ENCODE data around the gene AMMECR1L.
"Not testable (repeated sequence)": the region's sequence is repeated elsewhere in the genome, so short reads cannot be mapped to it uniquely, and the experiment has no call there.

The AMMECR1L gene

GRCh38 chr2:127885780-127886592, at the start of gene AMMECR1L:
AMMECR1L (minus strand) TSS chr2:127885956; CDS start chr2:127874234, 11,722 bp downstream.
- in situ Hi-C loops (cut with MboI; ENCODE audit: low sequenced_read_pairs): not testable (repeated sequence)

- in situ Hi-C loops (cut with MboI; ENCODE audit: low sequenced_read_pairs): no loop called here
Measured at GRCh38 chr2:127935337-127935736, 49.6 kb upstream of the AMMECR1L start.

GRCh38 chr2:127932199-127932876, 46.6 kb upstream of the AMMECR1L start:
- in situ Hi-C loops (cut with MboI; ENCODE audit: low sequenced_read_pairs): no loop called here

GRCh38 chr2:127929449-127929848, 43.7 kb upstream of the AMMECR1L start:
- in situ Hi-C loops (cut with MboI; ENCODE audit: low sequenced_read_pairs): no loop called here

GRCh38 chr2:127927384-127927783, 41.6 kb upstream of the AMMECR1L start:
- in situ Hi-C loops (cut with MboI; ENCODE audit: low sequenced_read_pairs): no loop called here

GRCh38 chr2:127917916-127918315, 32.2 kb upstream of the AMMECR1L start:
- in situ Hi-C loops (cut with MboI; ENCODE audit: low sequenced_read_pairs): no loop called here

- in situ Hi-C loops (cut with MboI; ENCODE audit: low sequenced_read_pairs): no loop called here
Measured at GRCh38 chr2:127913808-127914457, 28.2 kb upstream of the AMMECR1L start.

GRCh38 chr2:127911737-127912136, 26.0 kb upstream of the AMMECR1L start:
- in situ Hi-C loops (cut with MboI; ENCODE audit: low sequenced_read_pairs): no loop called here

- in situ Hi-C loops (cut with MboI; ENCODE audit: low sequenced_read_pairs): no loop called here
Measured at GRCh38 chr2:127910415-127910814, 24.7 kb upstream of the AMMECR1L start.

GRCh38 chr2:127909019-127909418, 23.3 kb upstream of the AMMECR1L start:
- in situ Hi-C loops (cut with MboI; ENCODE audit: low sequenced_read_pairs): no loop called here

- in situ Hi-C loops (cut with MboI; ENCODE audit: low sequenced_read_pairs): not testable (repeated sequence)
Measured at GRCh38 chr2:127907733-127908400, 22.1 kb upstream of the AMMECR1L start.

- in situ Hi-C loops (cut with MboI; ENCODE audit: low sequenced_read_pairs): no loop called here
Measured at GRCh38 chr2:127906206-127906926, 20.6 kb upstream of the AMMECR1L start.

- in situ Hi-C loops (cut with MboI; ENCODE audit: low sequenced_read_pairs): no loop called here
Measured at GRCh38 chr2:127901339-127902056, 15.7 kb upstream of the AMMECR1L start.

GRCh38 chr2:127897531-127898211, 11.9 kb upstream of the AMMECR1L start:
- in situ Hi-C loops (cut with MboI; ENCODE audit: low sequenced_read_pairs): no loop called here

GRCh38 chr2:127893494-127893893, 7.7 kb upstream of the AMMECR1L start:
- in situ Hi-C loops (cut with MboI; ENCODE audit: low sequenced_read_pairs): no loop called here

GRCh38 chr2:127893033-127893432, 7.3 kb upstream of the AMMECR1L start:
- in situ Hi-C loops (cut with MboI; ENCODE audit: low sequenced_read_pairs): no loop called here

GRCh38 chr2:127891811-127892210, 6.1 kb upstream of the AMMECR1L start:
- in situ Hi-C loops (cut with MboI; ENCODE audit: low sequenced_read_pairs): no loop called here

GRCh38 chr2:127890756-127891155, 5.0 kb upstream of the AMMECR1L start:
- in situ Hi-C loops (cut with MboI; ENCODE audit: low sequenced_read_pairs): not testable (repeated sequence)

GRCh38 chr2:127888772-127889171, 3.0 kb upstream of the AMMECR1L start:
- in situ Hi-C loops (cut with MboI; ENCODE audit: low sequenced_read_pairs): no loop called here
